ENCODE data around the gene SLIT3.
A peak's percentile ranks its signal among the peaks of the same experiment; 100 is the strongest.

Gene SLIT3

DNA sequence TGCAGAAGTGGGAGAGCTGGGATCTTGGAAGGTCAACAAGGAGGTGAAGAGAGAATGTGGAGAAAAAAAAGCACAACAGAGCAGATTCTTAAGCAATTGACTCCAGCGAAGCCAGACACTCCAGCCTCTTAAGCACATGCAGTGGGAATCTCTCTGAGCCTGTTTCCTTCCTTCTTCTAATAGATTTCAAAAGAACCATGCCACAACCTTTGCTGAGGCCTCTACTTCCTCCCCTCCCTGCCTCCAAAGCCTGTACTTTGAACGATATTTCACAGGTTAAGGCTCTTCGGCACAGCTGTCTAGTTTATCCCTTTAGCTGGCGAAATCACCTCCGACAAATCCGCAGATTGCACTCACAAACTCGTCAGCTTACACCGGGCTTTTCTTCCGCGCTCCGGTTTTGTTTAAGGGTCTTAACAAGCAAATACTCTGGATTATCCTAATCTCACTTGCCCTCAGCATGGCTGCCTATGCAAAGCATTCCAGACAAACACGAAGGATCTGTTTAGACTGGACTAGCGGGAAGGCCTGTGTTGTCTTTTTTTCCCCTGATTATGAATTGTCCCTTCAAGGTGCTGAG lies 510.2 kb downstream of the SLIT3 start:
- DNase-seq: no peak

DNA sequence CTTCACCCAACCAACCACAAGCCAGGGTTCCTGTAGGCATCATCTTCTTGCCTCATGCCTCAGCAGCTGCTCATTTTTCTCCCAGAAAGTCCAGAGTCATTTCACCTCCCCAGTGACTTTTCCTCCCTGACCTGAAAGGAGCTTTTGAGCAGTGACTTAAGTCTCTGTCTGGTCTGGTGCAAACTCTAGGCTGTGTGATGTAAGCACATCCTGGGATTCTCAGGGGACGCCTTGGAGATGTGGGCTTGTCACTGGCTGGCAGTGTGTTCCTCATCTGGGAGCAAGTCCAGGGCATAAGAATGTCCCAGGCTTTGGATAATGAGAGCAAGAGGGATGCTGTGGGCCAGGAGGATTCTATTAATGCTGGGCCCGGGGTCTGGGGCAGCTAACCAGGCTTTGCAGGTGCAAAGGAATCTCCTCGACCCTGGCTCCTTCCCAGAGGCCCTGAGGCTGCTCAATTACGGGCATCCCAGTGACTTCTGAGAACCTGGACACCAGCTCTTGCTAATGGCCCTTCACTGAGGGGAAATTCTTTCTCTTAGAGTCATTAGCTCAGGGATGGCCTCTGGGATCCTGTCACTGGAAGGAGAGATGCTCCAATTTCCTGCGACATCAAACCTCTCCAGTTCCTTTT lies 510.8 kb downstream of the SLIT3 start:
- peak; percentile 81 for DNase-seq

DNA sequence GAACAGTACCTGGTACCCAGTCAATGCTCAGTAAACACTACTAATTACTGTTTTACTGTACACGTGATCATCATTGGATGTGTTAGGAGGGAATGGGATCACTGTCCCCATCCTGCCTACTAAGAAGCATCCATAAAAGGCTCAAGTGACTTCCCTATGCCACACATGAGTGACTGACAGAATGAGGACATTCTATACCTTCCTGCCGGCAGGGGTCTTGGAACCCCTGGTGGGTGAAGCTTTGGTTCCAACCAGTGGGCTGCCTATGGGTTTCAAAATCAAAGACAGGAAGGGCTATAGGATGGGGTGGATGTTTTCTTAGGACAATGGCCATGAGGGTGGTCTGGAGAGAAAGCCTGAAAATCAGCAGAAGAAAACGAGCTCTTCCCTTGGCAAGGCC lies 512.2 kb downstream of the SLIT3 start:
- DNase-seq: no peak

DNA sequence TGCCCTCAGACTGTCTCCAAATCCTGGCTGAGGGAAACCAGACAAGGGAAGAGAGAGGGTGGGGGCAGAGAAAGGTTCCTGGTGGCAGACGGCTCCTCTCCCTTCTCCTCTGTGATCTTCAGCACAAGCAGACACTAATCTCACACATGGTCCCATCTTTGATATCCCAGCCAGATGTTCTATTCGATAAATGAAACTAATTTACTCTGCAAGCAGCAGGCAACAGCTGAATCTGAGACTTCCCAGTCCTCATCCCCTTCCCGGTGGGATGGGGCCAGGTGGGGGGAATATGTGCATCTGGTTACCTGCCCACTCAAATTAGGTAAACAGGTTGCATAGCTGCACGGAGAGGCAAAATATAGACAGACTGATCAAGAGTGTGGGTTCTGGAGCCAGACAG lies 512.8 kb downstream of the SLIT3 start:
- no peak for DNase-seq

DNA sequence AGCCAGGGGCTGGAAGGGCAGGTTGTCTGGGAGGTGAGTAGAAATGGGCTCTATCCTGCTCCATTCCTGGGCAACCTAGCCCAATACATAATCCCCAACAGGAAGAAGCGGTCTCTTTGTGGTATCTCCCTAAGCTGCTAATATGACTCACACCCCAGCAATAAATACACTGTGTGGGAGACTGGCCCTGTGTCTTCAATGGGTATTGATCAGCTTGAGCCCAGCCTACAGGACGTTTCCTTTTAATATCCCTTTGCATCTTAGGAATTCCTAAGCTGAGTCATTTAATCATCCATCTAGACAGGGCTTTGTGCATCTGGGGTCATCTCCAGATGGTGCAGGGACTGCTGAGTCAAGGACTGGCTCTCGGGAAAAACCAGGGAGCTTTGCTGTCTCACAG lies 514.8 kb downstream of the SLIT3 start:
- DNase-seq: peak; percentile 59

DNA sequence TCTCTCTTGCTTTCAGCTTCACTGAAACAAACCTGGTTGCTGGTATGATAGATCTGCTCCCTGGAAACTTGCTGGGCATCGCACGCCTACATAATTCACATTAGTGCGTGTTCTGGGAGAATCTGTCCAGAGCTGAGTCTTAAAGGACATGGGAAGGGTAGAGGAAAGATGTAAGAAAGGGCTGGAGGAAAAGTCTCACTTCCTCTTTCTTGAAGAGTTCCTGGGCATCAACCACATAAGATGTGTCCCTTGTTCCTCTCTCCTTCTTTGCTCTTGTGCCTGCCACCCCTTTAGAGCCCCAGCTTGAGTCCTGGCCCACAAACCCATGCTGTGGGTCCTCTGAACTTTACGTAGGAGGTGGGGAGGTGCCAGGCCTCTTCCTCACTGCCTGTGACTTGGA lies 516.5 kb downstream of the SLIT3 start:
- no peak for DNase-seq

DNA sequence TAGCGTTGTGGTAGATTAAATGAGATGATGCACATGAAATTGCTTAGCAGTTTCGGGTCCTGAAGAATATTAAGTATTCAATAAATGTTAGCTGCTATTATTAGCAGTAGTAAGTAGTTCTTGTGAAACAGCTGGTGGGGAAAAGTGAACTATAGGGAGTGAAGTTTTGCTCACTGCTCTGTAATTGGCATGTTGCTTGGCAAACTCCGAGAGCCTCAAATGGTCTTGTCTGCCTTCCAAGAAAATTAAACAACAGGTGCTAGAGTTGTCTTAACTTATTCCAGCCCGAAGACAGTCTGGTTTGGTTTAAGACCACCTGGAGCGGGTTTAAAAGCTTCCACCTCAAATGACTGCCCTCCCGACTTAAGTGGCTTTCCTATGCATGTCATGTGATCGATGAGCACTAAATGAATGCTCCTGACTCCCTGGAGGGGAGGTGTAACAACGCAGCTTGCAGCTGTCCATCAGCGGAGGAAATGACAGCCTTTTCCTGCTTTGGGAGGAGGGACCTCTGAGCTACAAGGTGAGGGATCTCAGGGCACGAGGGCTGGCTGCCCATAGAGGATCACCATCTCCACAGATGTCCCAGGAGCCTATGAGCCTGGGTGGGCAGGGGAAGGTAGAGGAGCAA lies 518.9 kb downstream of the SLIT3 start:
- no peak for DNase-seq

DNA sequence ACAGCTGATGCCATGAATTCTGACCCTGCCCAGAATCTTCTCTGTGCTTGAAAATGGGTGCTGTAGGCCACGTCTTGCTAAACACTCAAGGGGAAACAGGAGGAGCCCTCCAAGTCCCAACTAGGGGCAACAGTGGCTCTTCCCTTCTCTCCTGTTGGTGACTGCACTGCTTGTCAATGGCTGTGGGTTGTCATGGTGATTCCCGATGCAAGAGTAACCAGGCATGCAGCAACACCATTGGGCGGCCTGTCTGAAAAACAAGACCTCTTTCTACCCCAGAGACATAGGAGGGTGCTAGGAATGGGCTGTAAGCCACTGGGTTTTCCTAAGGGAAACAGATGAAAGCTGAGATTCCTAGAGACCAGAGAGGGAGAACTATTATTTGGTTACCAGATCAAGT lies 520.1 kb downstream of the SLIT3 start:
- DNase-seq: no peak

DNA sequence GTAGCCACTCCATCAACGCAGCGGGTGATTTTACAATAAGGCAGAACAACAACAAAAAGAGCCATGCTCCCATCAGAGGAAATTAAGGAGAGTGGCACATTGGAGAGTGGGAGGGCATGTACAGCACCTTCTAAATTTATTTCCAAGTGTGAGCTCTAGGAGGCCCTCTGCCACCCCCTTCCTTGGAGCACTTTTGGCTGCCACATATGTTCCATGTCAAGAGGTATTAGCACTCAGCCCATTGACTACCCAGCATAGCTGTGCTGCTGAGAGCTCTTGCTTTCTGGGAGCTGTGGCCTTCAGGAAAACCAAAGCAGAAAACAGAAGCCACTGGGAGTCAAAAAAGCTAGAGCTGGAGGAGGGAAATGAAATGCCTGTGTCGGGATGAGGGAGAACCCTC lies 521.6 kb downstream of the SLIT3 start:
- DNase-seq: no peak

DNA sequence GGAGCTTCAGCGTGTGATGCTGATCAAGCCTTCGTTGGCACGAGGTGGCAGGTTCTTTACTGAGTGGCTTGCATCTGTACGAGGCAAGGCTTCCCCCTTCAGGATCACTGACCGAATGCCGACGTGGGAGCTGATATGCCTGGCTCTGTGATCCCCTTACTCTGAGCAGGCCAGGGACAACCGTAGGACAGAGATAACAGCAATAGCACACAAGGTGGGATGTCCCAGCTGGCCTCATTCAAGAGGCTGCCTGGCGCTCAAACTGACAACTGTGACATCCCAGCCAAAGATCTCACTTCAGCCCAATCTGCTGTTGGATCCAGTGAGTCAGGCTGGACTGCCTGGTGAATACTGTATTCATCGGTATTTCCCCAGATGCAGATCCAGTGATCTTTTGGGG lies 522.4 kb downstream of the SLIT3 start:
- DNase-seq: no peak

DNA sequence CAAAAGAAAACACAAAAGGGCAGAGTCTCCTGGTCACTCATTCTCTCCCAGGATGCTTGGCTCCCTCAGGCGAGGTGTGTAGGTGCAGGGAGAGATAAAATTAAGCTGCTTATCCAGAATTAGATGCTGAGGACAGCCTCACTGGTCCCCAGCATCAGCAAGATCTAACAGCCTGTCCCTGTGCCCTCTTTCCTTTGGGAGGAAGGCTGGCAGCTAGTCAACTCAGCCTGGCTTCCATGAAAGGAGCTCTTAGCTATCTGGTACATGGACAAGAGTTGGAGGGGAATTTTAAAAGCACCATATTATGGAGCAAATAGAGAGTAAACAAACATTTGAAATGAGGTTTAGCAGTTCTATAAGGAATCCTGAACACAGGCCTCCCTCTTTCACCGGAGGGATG lies 523.3 kb downstream of the SLIT3 start:
- no peak for DNase-seq

DNA sequence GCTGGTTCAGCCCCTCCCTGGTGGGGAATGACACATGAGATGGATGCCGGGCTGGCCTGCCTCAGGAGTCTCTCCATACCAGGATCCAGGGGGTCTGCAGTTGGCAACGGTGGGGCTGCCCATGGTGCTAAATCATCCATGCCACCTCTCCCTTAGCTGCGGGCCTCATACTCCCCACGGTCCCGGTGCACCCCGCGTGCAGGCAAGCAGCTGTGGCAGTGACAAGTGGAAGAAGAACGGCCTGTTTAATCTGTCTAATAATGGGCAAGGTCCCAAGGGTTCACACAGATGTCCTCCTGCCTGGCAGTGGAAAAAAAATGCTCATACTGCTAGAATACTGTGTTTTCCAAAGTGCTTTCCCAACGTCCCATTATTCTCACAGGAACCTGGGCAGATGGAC lies 524.9 kb downstream of the SLIT3 start:
- no peak for DNase-seq

DNA sequence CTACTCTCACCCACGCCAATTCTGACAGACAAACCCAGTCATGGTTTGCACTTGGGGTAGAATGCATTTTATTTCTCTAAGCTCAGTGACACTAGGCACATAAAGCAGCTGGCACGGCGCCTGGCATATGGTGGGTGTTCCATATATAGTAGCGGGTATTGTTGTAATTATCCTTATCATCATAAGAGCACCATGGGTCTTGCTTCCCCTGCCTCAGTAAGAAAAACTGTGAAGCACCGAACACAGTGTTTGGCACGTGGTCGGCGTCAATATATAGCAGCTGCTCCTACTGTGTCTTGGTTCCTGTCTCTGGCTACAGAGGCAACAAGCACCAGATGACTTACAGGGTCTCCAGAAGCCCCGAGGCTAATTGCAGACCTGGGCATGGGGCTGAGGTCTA lies 527.7 kb downstream of the SLIT3 start:
- no peak for DNase-seq

DNA sequence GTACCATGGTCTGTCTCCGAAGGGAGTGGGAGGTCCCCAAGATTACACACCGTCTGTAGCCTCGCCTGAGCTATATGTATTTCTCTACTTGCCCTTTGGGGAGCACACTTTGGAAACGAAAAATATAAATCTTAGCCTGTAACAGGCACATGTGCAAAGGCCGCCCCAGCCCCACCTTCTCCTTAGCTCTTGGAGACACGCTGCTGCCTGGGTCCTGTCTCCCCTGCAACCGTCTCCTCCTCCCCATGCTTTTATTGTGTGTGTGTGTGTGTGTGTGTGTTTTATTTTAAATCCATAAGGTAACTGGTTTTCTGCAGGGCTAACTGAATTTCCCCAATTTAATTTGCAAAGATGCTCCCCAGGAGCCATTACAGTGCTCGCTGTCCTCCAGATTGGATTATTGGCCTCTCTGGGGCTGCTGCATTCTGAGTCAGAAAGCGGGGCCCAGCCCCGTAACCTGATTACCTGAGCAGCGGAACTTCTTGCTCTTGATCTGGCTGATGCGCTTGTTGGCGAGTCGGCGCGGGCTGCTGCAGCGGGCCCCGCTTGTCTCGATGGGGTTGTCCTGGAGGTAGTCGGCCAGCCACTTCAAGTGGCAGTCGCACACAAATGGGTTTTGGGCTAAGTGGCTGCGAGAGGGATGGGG lies 528.5 kb downstream of the SLIT3 start:
- DNase-seq: no peak

DNA sequence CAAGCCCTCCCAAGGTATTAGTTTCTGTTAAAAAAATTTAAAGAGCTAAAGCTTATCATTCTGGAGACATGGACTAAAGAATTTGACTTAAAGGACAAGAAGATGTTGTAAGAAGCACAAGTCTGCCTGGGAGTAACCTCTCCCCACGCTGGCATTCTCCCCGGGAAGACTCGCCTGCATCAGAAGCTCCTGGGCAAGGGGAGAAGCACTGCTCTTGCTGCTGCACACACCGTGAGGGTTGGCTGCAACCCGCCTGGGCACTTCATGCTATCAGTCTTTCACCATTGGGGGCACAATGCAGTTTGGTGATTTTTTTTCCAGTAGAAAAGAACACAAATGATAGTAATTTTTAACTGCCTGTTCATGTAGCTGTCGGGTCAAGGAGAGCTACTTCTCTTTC lies 529.3 kb downstream of the SLIT3 start:
- DNase-seq: no peak

DNA sequence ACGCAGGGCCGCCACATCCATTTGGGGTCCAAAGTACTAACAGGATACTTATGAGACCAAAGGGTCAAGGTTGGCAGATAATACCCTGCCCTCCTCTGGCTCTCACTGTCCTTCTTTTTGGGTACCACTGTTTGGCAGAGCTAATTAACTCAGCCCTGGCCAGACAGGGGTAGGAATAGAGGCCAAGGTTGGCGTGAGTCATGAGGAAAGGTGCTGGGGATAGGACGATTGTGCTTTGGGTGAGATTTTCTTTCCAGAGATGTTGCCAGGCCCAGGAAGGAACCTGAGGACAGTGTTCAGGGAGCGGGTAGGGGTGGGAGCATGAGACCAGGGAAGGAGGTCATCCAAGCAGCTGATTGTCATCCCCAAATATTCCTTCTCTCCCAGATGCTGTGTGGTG lies 529.9 kb downstream of the SLIT3 start:
- no peak for DNase-seq

DNA sequence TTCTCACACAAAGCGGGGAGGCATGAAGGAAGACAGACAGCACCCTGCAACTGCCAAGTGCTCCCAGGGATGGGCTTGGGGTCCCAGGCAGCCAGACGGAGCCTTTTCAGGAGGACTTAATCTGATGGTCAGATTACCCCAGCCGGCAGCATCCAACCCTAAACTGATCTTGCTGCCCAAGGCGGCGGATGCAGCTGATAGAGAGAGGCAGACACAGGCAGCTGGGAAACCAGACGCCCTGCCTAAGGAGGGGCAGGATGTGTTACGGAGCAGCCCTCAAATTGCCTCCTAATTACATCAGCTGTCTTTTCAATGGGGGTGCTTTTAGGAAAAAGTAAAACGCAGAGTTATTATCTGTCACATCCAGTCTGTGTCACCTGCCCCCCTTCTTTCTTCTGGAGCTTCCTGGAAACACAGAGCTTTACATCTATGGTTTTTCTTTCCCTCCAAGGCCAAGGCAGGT lies 530.9 kb downstream of the SLIT3 start:
- no peak for DNase-seq

DNA sequence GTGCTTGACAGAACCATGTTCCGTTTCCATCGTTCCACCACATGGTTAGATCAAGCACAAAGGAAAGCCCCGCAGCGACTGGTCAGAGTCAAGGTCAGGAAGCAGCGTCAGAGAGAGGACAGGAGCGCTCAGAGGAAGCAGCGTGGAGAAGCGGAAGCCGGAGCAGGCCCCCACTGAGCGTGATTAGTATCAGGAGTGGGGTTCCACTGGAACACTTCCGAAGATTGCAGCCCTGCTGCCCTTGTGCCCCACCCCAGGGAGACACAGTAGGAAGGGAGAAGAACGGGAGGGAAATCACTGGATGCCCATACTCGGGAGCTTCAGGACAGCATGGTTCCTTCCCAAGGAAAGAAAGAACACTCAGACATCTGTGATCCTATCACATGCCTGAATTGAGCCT lies 532.8 kb downstream of the SLIT3 start:
- DNase-seq: no peak

DNA sequence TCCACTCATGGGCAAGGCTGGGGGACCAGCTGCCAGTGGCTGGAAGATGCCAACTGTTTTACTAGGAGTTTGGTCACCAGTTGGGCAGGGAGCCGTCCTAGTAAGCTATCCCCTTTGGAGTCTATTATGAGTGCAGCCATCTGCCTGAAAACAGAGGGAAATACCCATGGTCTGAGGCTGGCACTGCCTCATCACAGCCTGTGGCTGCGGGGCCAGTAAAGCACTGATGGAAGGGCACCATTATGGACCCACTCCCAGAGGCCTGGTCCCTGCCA lies 534.6 kb downstream of the SLIT3 start:
- DNase-seq: no peak

DNA sequence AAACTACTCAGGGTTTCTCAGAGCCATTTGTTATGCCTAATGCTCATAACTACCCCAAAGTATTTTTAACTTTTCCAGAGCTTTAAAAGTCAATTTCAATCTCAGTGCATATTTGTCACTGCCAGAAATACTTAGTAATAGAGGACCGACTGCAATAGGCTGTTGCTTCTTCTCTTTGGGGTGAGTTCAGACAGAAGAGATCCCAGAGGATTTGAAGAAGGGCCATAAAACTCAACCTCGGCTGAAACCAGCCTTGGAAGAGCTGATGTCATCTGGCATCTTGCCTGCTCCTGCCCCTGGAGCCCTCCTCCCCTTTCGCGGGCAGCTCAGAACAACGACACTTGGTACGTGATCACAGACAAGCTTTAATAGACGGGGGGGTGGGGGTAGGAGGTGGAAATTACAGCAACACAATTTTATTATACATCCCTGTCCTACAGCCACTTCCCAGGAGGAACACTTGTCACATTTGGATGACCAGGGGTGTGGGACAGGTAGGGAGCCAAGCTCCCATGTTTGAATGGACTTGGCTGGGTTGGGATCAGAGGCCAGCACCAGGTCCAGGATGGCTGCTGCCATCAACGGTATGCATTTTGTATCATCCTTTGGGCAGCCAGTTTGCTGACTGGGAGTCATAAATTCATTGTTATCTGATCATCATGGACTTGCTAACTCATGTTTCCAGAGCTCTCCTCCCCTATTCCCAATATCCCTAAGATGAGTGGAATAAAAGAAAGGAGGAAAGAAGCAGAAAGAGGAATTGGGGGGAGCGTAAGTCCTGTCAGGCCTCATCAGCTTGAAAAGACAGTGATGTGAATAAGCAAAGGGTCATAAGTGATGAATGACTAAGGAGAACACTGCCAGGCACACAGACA lies 535.2 kb downstream of the SLIT3 start:
- peak; percentile 65 for DNase-seq

DNA sequence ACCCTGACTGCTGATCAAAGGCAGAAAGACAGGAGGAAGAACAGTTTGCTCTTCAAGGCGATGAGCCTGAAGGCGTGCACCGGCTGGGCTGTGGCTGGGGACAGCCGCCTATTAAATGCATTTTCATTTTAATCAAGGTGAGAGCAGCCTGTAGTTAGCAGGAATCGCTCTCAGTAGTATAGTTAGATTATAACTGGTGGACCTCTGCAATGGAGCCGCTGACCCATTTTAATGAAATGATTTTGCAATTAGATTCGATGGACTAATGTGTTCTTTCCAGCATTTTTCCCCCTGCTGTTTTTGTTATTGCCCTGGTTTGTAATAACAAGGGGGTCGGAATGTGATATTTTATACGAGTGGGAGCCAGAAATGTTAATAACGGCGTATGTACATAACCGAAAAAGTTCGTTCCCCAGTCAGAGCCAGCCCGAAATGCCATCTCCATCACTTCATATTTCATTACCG lies 535.8 kb downstream of the SLIT3 start:
- DNase-seq: no peak

DNA sequence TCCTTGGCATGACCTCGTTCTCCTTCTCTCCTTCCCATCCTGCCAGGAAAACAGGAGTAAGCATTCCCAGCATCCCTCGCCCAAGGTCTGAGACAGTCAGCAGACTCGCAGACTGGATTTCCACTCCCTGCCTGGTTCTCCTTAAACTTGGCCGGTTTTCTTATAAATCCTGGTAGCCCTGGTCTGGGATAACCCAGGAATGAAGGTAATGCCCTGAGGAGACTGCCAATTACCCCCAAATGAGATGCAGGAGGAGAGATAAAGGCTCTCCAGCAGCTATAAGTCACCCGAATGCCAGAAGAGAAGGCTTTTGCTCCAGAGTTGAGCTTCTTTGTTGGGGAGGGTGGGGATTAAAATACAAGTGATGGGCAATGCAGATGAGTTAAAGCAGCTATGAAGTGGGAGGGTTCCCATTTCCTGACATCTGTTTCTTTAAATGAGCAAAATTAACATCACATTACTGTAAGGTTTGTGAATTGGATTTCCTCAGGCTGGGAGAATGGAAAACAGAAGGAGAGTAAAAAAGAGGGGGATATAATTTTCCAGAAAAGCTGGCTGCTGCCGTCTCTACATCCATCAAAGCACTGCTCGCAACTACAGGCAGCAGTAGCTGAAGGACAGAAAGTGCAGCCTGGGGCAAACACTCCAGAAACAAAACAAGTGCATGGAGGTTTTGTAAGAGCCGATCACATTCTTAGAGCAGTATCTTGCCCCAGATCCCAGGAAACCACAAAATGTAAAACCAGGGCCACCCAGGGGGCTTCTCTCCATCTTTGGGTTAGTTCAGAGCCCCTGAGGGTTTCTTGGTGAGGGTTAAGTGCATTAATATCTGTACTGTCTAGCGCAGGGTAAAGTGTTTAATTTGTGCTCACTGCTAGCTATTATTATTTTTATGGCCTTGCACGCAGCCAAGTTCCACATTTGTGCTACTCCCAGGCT lies 544.2 kb downstream of the SLIT3 start:
- DNase-seq: no peak
